H9 (cell line): Measurements from ENCODE around the gene ATP2A1. TPM values are rescaled to one million over a fixed set of nuclear protein-coding genes. Genes with fewer than 3 reads are reported as not detected.

ENCODE experiments used
- DNase-seq: peaks from one replicate; pipeline ENCODE4 v3.0.0-alpha.2; 2017
- H2AFZ ChIP-seq: one replicate; pipeline ENCODE4 v1.6.1; 2013; ENCODE audit warnings: mild to moderate bottlenecking, low read length, control low read depth, moderate library complexity
- H2AK5ac ChIP-seq: 2 replicates; pipeline ENCODE4 v1.6.1; 2013; ENCODE audit warnings: low read length, control low read depth, mixed read lengths; ENCODE audit not compliant: insufficient read length
- H2BK120ac ChIP-seq: one replicate; pipeline ENCODE4 v1.6.1; 2013; ENCODE audit warnings: low read depth, mild to moderate bottlenecking, low read length, control low read depth, inconsistent platforms; ENCODE audit not compliant: poor library complexity, severe bottlenecking
- H2BK12ac ChIP-seq: 2 replicates; pipeline ENCODE4 v1.6.1; 2013; ENCODE audit warnings: low read length, control low read depth, mixed read lengths, low read depth; ENCODE audit not compliant: insufficient read length
- H2BK15ac ChIP-seq: 2 replicates; pipeline ENCODE4 v1.6.1; 2013; ENCODE audit warnings: low read depth, low read length, control low read depth
- H2BK20ac ChIP-seq: one replicate; pipeline ENCODE4 v1.6.1; 2013; ENCODE audit warnings: low read depth, mild to moderate bottlenecking, low read length, control low read depth, inconsistent platforms; ENCODE audit not compliant: poor library complexity, severe bottlenecking
- H2BK5ac ChIP-seq: 2 replicates; pipeline ENCODE4 v1.6.1; 2013; ENCODE audit warnings: low read length, control low read depth, mixed read lengths; ENCODE audit not compliant: insufficient read length
- H3K14ac ChIP-seq: 2 replicates; pipeline ENCODE4 v1.6.1; 2013; ENCODE audit warnings: low read length, control low read depth; ENCODE audit not compliant: insufficient read depth
- H3K18ac ChIP-seq: 2 replicates; pipeline ENCODE4 v1.6.1; 2013; ENCODE audit warnings: low read depth, mild to moderate bottlenecking, mixed read lengths, low read length, control low read depth; ENCODE audit not compliant: insufficient read length
- H3K23ac ChIP-seq: 2 replicates; pipeline ENCODE4 v1.6.1; 2013; ENCODE audit warnings: low read length, control low read depth, mixed read lengths, low read depth; ENCODE audit not compliant: insufficient read length
- H3K23me2 ChIP-seq: 2 replicates; pipeline ENCODE4 v1.6.1; 2013; ENCODE audit warnings: low read depth, mild to moderate bottlenecking, mixed read lengths, low read length, control low read depth; ENCODE audit not compliant: insufficient read length, poor library complexity, severe bottlenecking
- H3K27ac ChIP-seq: 2 replicates; pipeline ENCODE4 v1.5.1; 2013; ENCODE audit warnings: low read length, control low read depth, mixed read lengths, low read depth; ENCODE audit not compliant: insufficient read length
- H3K27me3 ChIP-seq: 2 replicates; pipeline ENCODE4 v1.6.1; 2013; ENCODE audit warnings: low read length, control low read depth, inconsistent platforms; ENCODE audit not compliant: insufficient read depth
- H3K4ac ChIP-seq: 2 replicates; pipeline ENCODE4 v1.6.1; 2013; ENCODE audit warnings: low read depth, mild to moderate bottlenecking, control low read depth, inconsistent platforms, low read length, moderate library complexity
- H3K4me1 ChIP-seq: 2 replicates; pipeline ENCODE4 v1.6.1; 2013; ENCODE audit warnings: low read length, control low read depth, inconsistent platforms; ENCODE audit not compliant: insufficient read depth
- H3K4me2 ChIP-seq: 2 replicates; pipeline ENCODE4 v1.6.1; 2013; ENCODE audit warnings: low read length, control low read depth, mixed read lengths; ENCODE audit not compliant: insufficient read length, insufficient read depth
- H3K56ac ChIP-seq: 2 replicates; pipeline ENCODE4 v1.6.1; 2013; ENCODE audit warnings: low read depth, mild to moderate bottlenecking, mixed read lengths, low read length, control low read depth; ENCODE audit not compliant: insufficient read length
- H3K79me1 ChIP-seq: 2 replicates; pipeline ENCODE4 v1.6.1; 2013; ENCODE audit warnings: low read depth, mild to moderate bottlenecking, moderate library complexity, low read length, control low read depth, inconsistent platforms; ENCODE audit not compliant: insufficient read depth, poor library complexity, severe bottlenecking
- H3K79me2 ChIP-seq: 2 replicates; pipeline ENCODE4 v1.6.1; 2013; ENCODE audit warnings: low read length, control low read depth, inconsistent platforms; ENCODE audit not compliant: insufficient read depth
- H3K9ac ChIP-seq: 2 replicates; pipeline ENCODE4 v1.6.1; 2013; ENCODE audit warnings: low read length, control low read depth, mixed read lengths; ENCODE audit not compliant: insufficient read length; ENCODE audit errors: extremely low read depth
- H3K9me3 ChIP-seq: one replicate; pipeline ENCODE4 v1.6.1; 2013; ENCODE audit warnings: low read depth, low read length, inconsistent platforms; ENCODE audit not compliant: control insufficient read depth
- H3T11ph ChIP-seq: one replicate; pipeline ENCODE4 v1.6.1; 2013; ENCODE audit warnings: mild to moderate bottlenecking, low read length, control low read depth, inconsistent platforms
- H4K20me1 ChIP-seq: one replicate; pipeline ENCODE4 v1.6.1; 2013; ENCODE audit not compliant: control insufficient read depth, insufficient read length, insufficient read depth
- H4K5ac ChIP-seq: 2 replicates; pipeline ENCODE4 v1.6.1; 2013; ENCODE audit warnings: low read depth, mild to moderate bottlenecking, mixed read lengths, low read length, control low read depth; ENCODE audit not compliant: insufficient read length
- H4K8ac ChIP-seq: replicated peaks from 2 replicates; pipeline ENCODE4 v1.6.1; 2013; ENCODE audit warnings: low read length, control low read depth, mixed read lengths, low read depth; ENCODE audit not compliant: insufficient read length
- H4K91ac ChIP-seq: 2 replicates; pipeline ENCODE4 v1.6.1; 2013; ENCODE audit warnings: low read depth, mild to moderate bottlenecking, moderate library complexity, mixed read lengths, low read length, control low read depth; ENCODE audit not compliant: insufficient read length
- H3K27ac Mint-ChIP-seq, 3 experiments: 2 replicates in 2 of 3; 3 replicates in 1 of 3; pipeline ENCODE4 v1.8.0; 2020 to 2021; ENCODE audit warnings: mixed read lengths in 3 of 3, mild to moderate bottlenecking in 1 of 3, moderate library complexity in 1 of 3
- H3K27me3 Mint-ChIP-seq: 2 replicates; pipeline ENCODE4 v1.8.0; 2021; ENCODE audit warnings: low read depth, mild to moderate bottlenecking, moderate library complexity, mixed read lengths
- H3K36me3 Mint-ChIP-seq, 3 experiments: 2 replicates in 2 of 3; 3 replicates in 1 of 3; pipeline ENCODE4 v1.8.0; 2020 to 2021; ENCODE audit warnings: low read depth in 3 of 3, mixed read lengths in 3 of 3; ENCODE audit not compliant: insufficient read depth in 1 of 3
- H3K4me1 Mint-ChIP-seq, 2 experiments: 2 replicates each; pipeline ENCODE4 v1.8.0; 2020; ENCODE audit warnings: mixed read lengths in 2 of 2
- H3K4me3 Mint-ChIP-seq, 2 experiments: 2 replicates in 1 of 2; 3 replicates in 1 of 2; pipeline ENCODE4 v1.8.0; 2020 to 2021; ENCODE audit warnings: mild to moderate bottlenecking in 2 of 2, mixed read lengths in 2 of 2, moderate library complexity in 1 of 2
- H3K9me3 Mint-ChIP-seq, 2 experiments: 2 replicates in 1 of 2; 3 replicates in 1 of 2; pipeline ENCODE4 v1.8.0; 2020; ENCODE audit warnings: mild to moderate bottlenecking in 2 of 2, mixed read lengths in 2 of 2, moderate library complexity in 1 of 2
- WGBS: extraction: QIAGEN DNeasy Blood & Tissue Kit; methylation state at CpG from one replicate; pipeline ENCODE4 v1.1.7; 2013; ENCODE audit warnings: missing lambda C conversion rate, low lambda C conversion rate, mixed read lengths; ENCODE audit not compliant: insufficient read length; ENCODE audit errors: extremely low coverage; 5-methylcytosine and 5-hydroxymethylcytosine counted together
- total RNA-seq: library from RNA; stranded (reverse); gene quantifications from 2 replicates; pipeline ENCODE4 v1.2.1, GENCODE V29; 2021
- TF ChIP-seq, protein P1 (sequence below): fragments of 200-600 bp; sonication (generic); conservative IDR thresholded peaks from 3 replicates; pipeline ENCODE4 v1.8.0; 2021; ENCODE audit warnings: antibody characterized with exemption, mild to moderate bottlenecking

Gene ATP2A1
- total RNA-seq, 1 experiment from 2014 or later, result 4.6 TPM

DNA sequence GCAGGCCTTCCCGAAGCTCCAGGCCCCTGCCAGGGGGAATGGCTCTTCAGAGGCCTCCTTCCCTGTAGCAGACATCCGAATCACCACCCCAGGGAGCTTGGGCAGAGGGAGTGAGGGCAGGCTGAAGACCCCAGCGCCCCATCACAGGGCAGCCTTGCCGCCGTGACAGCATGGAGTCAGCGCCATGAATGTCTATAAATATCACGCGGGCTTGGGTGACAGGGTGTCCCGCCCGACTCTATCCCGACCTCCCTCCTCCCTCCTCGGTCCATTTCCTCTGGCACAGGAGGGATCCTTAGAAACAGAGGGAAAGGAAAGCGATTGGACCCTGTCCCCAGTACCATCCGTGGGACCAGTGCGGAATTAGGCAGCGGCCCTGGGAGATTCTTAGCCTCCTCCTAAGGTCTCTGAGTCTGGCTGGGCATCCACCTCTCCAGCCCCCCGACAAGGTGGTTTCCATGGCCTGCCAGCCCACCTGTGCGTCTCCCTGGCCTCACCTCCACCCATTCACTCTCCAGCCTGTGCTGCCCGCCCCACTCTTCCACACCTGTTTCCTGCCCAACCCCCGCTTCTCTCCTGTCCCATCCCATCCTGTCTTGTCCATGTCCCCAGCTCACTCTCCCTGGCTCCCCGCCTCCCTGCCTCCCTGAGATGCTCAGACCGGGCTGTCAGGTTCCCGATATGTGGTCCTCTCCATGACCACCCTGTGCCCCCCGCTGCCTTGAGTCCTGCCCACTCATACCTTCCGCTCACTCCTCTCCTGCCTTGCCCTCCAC is 5.1 kb downstream of the ATP2A1 start:
- WGBS, result no CpG with 5 or more reads among the region's 25 CpGs

More for the DNA sequence above, 5.1 kb downstream of the ATP2A1 start:
- Histone ChIP-seq H2BK120ac (no peak overlapping the region), H3K4me2 (no peak overlapping the region), H3K9ac (no peak overlapping the region), H3K14ac (peak overlapping the region; percentile 17; the same call in 1 of the 2 replicates), H2BK15ac (no peak overlapping the region), H3K27me3 (peaks cover 6% of the 10 kb centered on the region; the same call in 1 of the 2 replicates), H3K79me1 (no peaks in the 10 kb centered on the region), H3K23ac (no peak overlapping the region), H3T11ph (no peak overlapping the region), H3K56ac (no peak overlapping the region), H2AK5ac (no peak overlapping the region), H4K20me1 (no peaks in the 10 kb centered on the region), H3K27ac (no peak overlapping the region), H3K23me2 (peaks cover 11% of the 10 kb centered on the region), H2BK5ac (no peak overlapping the region), H4K5ac (no peak overlapping the region), H2BK20ac (no peak overlapping the region), H4K91ac (no peak overlapping the region), H3K18ac (no peak overlapping the region), H4K8ac (no peak overlapping the region), H3K4me1 (peaks cover 6% of the 10 kb centered on the region; the same call in 1 of the 2 replicates), H2BK12ac (no peak overlapping the region), H3K9me3 (no peaks in the 10 kb centered on the region), H3K4ac (no peak overlapping the region), H3K79me2 (no peaks in the 10 kb centered on the region), H2AFZ (no peak overlapping the region)
- Mint-ChIP-seq H3K27me3 (peaks cover 18% of the 10 kb centered on the region), H3K9me3 (no peaks in the 10 kb centered on the region; a peak in 1 of 5 replicates), H3K4me3 (peak overlapping the region in 1 of 2 experiments; percentile 43; a peak in 2 of 5 replicates), H3K4me1 (peaks cover 22 to 38% of the 10 kb centered on the region in 2 experiments), H3K36me3 (peaks cover 0 to 6% (median 4%) of the 10 kb centered on the region in 3 experiments; a peak in 3 of 7 replicates), H3K27ac (peak overlapping the region in 1 of 3 experiments; percentile 57; a peak in 2 of 7 replicates)
- DNase-seq, result peak; percentile 46
- TF ChIP-seq, protein P1, sequence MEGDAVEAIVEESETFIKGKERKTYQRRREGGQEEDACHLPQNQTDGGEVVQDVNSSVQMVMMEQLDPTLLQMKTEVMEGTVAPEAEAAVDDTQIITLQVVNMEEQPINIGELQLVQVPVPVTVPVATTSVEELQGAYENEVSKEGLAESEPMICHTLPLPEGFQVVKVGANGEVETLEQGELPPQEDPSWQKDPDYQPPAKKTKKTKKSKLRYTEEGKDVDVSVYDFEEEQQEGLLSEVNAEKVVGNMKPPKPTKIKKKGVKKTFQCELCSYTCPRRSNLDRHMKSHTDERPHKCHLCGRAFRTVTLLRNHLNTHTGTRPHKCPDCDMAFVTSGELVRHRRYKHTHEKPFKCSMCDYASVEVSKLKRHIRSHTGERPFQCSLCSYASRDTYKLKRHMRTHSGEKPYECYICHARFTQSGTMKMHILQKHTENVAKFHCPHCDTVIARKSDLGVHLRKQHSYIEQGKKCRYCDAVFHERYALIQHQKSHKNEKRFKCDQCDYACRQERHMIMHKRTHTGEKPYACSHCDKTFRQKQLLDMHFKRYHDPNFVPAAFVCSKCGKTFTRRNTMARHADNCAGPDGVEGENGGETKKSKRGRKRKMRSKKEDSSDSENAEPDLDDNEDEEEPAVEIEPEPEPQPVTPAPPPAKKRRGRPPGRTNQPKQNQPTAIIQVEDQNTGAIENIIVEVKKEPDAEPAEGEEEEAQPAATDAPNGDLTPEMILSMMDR, result no peak
